SKM-1 treated with dmso at 0.1 percent for 144 hours (cell line): Measurements from ENCODE around the gene SHC1.
A peak's percentile ranks its signal among the peaks of the same experiment; 100 is the strongest.

Experiments
- DNase-seq: peaks from one replicate; lab custom pipeline; 2025; ENCODE audit not compliant: unreplicated experiment; lab: John Stamatoyannopoulos, UW

The SHC1 gene

DNA sequence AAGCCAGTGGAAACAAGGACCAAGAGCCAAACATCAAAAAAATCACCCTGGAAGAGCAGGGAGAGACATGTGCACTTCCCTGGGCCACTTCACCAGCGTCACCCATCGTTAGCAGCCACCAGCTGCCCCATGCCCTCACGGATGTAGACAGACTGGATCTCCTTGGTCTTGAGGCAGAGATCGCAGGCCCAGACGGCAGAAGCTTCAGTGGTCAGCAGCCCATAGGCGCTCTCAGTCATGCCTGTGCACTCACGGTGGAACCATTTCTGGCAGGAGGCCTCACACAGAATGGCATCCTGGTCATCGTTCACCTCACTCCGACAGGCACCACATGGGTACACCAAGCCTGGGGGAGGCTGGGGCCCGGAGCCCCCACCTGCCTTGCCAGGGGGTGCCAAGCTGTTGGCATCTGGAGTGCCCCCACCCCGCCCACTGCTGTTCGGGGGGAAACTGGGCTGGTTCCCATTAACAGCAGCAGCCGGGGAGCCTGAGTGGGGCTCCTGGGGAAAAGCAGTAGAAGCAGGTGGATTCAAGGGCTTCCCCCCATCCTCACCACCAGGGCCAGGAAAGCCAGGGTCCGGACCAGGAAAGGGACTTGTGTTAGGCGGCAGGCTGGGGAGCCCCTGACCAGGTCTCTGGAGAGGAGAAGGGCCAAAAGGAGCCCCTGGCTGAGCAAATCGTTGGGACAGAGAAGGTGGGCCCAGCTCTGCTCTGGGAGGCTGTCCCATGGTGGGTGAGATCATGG lies 11.7 kb downstream of the SHC1 start:
- no peak for DNase-seq

DNA sequence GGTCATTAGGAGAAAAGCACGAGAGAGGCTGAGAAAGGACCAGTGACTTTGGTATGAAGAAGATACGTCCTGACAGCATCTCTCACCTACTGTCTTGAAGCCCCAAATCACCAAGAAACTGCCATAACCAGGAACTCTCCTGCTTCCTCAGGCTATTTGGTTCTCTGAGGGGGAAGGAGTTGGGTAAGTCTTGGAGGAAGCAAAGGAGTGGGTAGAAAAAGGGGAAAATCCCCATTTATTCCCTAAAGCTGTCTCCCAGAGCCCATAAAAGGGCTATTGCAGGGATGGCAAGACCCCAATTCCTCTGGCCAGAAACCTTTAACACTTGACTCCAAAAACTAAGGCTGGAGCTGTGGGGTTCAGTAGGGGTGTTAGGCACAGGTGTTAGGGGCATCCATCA lies 12.5 kb downstream of the SHC1 start:
- DNase-seq = no peak

- DNase-seq = no peak
Observed at GRCh38 chr1:154957091-154957657, 13.4 kb downstream of the SHC1 start.

GRCh38 chr1:154956544-154956941 lies 14.0 kb downstream of the SHC1 start:
- DNase-seq = no peak

GRCh38 chr1:154955718-154956543 lies 14.6 kb downstream of the SHC1 start, which contains the start of gene PBXIP1:
Gene PBXIP1, minus strand, starts transcription at chr1:154956099. Its CDS starts 2,378 bp downstream, at chr1:154953721.
- peak; percentile 98 for DNase-seq

DNA sequence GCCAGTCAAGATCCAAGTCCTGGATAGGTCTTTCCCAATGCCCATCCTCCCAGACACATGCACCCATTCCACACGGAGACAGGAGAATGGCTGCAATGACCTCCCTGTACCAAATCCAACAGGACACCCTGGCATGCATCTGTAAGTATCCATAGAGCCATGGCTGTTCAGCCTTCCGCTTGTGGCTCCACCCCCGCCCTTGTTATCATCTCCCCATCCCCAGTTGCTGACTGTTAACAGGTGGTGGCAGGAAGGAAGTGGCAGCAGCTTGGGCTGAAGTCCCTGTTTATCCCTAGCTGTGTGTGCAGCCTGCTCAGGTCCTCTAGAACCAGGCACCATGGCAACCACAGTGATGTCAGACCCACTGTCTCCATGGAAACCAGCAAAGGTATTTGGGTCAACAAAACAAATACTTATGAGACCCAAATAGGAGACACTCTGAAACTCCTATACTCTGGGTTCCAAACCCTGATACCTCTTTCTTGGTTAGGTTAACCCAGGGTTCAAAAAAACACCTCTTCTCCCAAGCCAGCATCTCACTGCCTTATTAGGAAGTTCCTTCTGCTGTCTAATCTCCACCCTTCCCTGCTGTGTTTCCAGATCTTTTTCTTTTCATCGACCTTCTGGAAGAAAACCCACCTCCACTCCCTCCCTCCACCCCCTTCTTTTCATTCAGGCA lies 15.4 kb downstream of the SHC1 start:
- DNase-seq = no peak

- DNase-seq = no peak
Observed at GRCh38 chr1:154954541-154954940, 16.0 kb downstream of the SHC1 start.

DNA sequence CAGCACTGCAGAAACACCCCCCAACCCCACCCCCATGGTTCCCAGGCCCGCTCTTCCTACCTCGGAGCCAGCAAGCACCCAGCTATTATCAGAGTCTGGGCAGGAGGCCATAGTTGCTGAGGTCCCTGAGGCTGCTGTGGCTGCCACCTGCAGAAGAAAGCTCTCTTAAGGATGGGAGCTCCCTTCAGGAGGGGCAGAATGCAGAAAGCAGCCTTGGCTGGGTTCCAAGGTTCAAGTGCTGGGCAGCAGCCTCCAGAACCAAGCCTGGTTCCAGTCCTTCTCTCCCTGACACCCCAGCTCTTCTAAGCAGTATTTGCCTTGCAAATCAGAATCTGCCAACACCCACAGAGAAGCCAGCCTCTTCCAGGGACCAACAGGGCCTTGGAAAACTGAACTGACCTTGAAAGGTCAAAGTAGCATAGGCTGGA lies 16.9 kb downstream of the SHC1 start:
- DNase-seq = no peak

- DNase-seq = no peak
Observed at GRCh38 chr1:154952664-154953063, 17.9 kb downstream of the SHC1 start.

DNA sequence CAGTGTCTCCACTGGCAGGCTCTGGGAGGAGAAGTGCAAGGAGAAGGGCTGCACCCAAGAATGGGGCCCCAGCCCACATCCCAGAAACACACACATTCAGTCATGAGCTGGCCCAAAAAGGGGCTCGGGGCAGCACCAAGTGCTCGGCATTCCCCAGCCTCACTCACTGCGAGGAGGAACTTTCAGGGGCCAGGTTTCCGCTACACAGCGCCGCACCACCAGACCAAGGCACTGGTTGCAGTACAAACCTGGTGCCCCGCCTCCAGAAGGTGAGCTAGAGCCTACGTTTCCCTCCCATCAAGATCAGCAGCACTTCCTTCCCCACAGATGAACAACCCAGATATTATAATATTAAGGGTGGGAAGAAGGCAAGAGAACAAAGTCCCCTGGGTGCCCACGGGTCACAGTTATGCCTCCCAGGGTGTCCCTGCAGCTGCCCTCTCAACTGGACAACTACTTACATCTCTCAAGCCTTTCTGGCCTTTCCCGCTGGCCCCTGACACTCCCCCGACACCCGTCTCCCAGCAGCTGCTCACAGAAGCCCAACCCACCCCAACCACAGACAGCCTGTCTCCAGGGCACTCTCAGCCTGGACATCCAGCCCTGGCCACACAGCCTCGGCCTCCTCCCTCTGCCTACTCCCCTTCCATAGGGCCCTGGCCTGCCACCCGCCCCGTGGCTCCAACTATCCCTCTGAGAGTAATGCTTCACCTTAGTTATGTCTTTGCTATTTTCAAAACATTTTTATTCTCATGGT lies 18.5 kb downstream of the SHC1 start:
- no peak for DNase-seq

DNA sequence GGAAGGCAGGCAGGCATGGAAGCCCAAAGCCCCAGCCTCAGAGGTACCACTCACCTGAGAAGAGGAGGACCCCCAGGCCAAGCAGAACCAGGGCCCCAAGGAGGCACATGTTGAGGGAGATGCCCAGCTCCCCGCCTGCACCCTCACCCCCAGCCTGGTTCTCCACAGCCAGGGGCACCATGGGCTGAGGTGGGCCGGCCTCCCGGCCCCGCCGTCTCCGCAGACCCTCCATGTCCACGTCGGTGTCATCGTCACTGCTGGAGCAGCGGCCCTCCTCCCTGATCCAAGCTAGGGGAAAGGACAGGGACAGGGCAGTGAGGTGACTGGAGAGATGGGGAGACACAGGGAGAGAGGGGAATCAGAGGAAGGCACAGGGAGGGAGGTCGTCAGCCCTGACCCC lies 22.5 kb downstream of the SHC1 start:
- no peak for DNase-seq

GRCh38 chr1:154945962-154946850 lies 24.3 kb downstream of the SHC1 start:
- no peak for DNase-seq

- no peak for DNase-seq
Observed at GRCh38 chr1:154945160-154945961, 25.2 kb downstream of the SHC1 start.

DNA sequence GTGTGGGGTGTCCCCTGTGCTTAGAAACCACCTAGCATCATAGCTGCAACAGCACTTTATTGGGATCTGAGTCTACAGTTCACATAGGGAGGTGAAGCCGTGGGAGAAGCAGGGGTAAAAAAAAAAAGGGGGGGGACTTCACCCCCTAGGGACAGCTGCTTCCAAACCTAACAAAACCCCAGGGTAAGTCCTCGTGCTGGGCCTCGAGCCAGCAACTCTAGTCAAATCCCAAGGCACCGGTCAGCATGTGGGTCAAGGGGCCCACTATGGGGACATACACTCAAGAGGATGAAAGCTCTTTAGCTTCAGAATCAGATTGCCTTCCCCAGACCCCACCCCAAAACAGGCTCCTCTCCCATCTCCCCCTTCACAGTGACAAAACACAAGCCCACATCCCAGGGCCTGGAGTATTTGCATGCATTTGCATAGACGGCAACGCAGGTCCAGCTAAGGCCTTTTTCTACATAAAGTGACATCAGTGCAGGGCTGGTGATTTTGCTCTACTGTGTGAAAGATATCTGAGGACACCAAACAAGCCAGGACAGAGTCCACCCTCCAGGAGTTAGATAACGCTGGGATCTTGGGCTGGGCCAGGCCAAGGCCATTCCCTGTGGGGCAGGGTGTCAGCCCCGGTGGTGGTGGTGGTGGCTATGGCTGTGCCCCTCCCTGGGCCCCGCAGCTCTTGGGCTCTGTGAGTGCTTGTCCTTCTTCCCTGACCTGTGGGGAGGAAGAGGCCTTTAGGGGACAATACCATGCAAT lies 26.0 kb downstream of the SHC1 start:
- no peak for DNase-seq

- peak; percentile 83 for DNase-seq
Observed at GRCh38 chr1:154943649-154944400, 26.7 kb downstream of the SHC1 start.

DNA sequence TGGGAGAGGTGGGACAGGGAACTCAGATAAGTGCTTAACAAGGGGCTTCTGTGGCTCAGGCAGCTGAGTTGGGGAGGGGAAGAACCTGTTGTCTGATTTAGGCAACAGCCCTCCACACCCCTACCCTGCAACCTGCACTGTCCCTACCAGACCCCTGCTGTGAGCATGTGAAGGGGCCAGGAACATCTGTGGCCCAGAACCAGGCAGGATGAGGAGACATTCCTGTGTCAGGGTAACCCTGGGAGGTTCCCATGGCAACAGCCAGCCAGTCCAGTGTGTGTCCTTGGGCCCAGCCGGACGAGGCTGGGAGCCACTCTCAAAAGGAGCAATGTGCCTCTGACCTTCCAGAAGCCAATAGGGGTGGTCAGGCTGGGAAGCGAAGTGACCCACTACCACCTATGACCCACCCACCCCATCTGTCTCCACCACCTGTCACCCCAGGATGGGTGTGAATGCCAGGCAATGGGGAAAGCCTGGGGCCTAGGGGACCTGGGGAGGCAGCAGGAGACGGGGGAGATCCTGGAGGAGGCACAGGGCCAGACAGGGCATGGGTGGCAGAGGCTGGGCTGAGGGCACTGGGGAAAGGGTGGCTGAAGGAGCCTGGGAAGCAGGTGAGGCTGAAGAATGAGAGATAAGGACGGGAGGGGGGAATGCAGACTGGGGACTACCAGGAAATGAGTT lies 29.1 kb downstream of the SHC1 start:
- DNase-seq = no peak
